Testis (tissue), 2 donors: ENCODE data around the gene CAPN7.
"Not testable (repeated sequence)": the region's sequence is repeated elsewhere in the genome, so short reads cannot be mapped to it uniquely, and the experiment has no call there.

Experiments used
- POLR2A ChIP-seq: fragments of 450-650 bp; IDR thresholded peaks from one replicate; pipeline ENCODE4 v1.6.1; 2017; ENCODE audit warnings: antibody characterized with exemption, mild to moderate bottlenecking, moderate library complexity
- TF ChIP-seq, protein P1 (sequence below), 3 experiments: fragments of 450-650 bp in 2 of 3; fragments of 200-600 bp in 1 of 3; sonication (generic) in 1 of 3; IDR thresholded peaks; one replicate each; pipeline ENCODE4 v1.5.1; 2016 to 2019; ENCODE audit warnings: antibody characterized with exemption in 3 of 3, mild to moderate bottlenecking in 2 of 3, moderate library complexity in 1 of 3

DNA sequence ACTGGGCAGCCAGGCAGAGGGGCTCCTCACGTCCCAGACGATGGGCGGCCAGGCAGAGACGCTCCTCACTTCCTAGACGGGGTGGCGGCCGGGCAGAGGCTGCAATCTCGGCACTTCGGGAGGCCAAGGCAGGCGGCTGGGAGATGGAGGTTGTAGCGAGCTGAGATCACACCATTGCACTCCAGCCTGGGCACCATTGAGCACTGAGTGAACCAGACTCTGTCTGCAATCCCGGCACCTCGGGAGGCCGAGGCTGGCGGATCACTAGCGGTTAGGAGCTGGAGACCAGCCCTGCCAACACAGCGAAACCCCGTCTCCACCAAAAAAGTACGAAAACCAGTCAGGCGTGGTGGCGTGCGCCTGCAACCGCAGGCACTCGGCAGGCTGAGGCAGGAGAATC lies 42.4 kb upstream of the CAPN7 start:
- TF ChIP-seq, protein P1, sequence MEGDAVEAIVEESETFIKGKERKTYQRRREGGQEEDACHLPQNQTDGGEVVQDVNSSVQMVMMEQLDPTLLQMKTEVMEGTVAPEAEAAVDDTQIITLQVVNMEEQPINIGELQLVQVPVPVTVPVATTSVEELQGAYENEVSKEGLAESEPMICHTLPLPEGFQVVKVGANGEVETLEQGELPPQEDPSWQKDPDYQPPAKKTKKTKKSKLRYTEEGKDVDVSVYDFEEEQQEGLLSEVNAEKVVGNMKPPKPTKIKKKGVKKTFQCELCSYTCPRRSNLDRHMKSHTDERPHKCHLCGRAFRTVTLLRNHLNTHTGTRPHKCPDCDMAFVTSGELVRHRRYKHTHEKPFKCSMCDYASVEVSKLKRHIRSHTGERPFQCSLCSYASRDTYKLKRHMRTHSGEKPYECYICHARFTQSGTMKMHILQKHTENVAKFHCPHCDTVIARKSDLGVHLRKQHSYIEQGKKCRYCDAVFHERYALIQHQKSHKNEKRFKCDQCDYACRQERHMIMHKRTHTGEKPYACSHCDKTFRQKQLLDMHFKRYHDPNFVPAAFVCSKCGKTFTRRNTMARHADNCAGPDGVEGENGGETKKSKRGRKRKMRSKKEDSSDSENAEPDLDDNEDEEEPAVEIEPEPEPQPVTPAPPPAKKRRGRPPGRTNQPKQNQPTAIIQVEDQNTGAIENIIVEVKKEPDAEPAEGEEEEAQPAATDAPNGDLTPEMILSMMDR (IDR thresholded peaks at IDR 0.05) = not testable (repeated sequence)
- not testable (repeated sequence) for TF ChIP-seq POLR2A
